Mucosa of rectum (tissue), 2 donors: ENCODE measurements around the gene PKP1.
"Not testable (repeated sequence)": the region's sequence is repeated elsewhere in the genome, so short reads cannot be mapped to it uniquely, and the experiment has no call there.

Experiments
- H3K27ac ChIP-seq, 2 donors: one replicate each; pipeline ENCODE4 v1.7.0; 2013; ENCODE audit warnings: inconsistent platforms in 2 of 2, low read depth in 2 of 2, low read length in 2 of 2
- H3K27me3 ChIP-seq, 2 donors: one replicate each; pipeline ENCODE4 v1.7.0; 2013; ENCODE audit warnings: low read length in 2 of 2; ENCODE audit not compliant: control insufficient read depth in 2 of 2, insufficient read depth in 2 of 2
- H3K36me3 ChIP-seq, 2 donors: one replicate each; pipeline ENCODE4 v1.7.0; 2013; ENCODE audit warnings: low read length in 2 of 2; ENCODE audit not compliant: control insufficient read depth in 2 of 2, insufficient read depth in 2 of 2
- H3K4me1 ChIP-seq, 2 donors: one replicate each; pipeline ENCODE4 v1.7.0; 2013; ENCODE audit warnings: low read length in 2 of 2, mild to moderate bottlenecking in 1 of 2; ENCODE audit not compliant: control insufficient read depth in 2 of 2, insufficient read depth in 2 of 2
- H3K4me3 ChIP-seq, 2 donors: one replicate each; pipeline ENCODE4 v1.7.0; 2013; ENCODE audit warnings: low read length in 2 of 2
- H3K9ac ChIP-seq, 2 donors: one replicate each; pipeline ENCODE4 v1.7.0; 2013; ENCODE audit warnings: low read length in 2 of 2, low read depth in 1 of 2, mild to moderate bottlenecking in 1 of 2
- H3K9me3 ChIP-seq, 2 donors: one replicate each; pipeline ENCODE4 v1.7.0; 2013; ENCODE audit warnings: low read length in 2 of 2; ENCODE audit not compliant: control insufficient read depth in 2 of 2
- donor health status: healthy.
- donor health status: Normal muscosa, but diverticular disease.

Gene PKP1

DNA sequence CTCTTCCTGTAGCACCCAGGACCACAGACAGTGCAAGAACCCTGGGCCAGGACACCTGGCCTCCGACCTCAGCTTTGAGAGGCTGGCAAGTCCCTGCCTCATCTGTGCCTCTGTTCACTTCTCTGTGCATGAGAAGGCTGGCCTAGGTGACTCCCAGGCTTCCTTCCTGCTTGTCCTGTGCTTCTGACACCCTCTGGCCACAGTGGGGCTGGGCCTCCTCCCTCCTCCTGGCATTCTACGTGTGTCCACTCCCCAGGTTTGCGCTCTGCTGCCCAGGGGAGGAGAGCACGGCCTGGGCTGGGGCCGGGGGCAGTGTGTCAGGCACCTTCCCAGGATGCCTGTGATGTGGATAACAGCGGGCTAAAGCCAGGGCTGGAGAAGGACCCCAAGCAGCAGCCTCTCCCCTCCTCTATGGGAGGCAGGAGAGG is 30.3 kb upstream of the PKP1 start:
- H3K4me1 ChIP-seq: no peaks in the 10 kb centered on the region
- no peaks in the 10 kb centered on the region for H3K27me3 ChIP-seq
- no peak overlapping the region for H3K27ac ChIP-seq

GRCh38 chr1:201253411-201253810 is 29.9 kb upstream of the PKP1 start:
- Histone ChIP-seq H3K9ac (no peak overlapping the region), H3K36me3 (no peaks in the 10 kb centered on the region), H3K27me3 (no peaks in the 10 kb centered on the region)

More for the DNA sequence above, 30.3 kb upstream of the PKP1 start:
- H3K9ac ChIP-seq: no peak overlapping the region
- no peak overlapping the region for H3K4me3 ChIP-seq
- no peaks in the 10 kb centered on the region for H3K36me3 ChIP-seq
- no peaks in the 10 kb centered on the region for H3K9me3 ChIP-seq

GRCh38 chr1:201253906-201254624 is 29.2 kb upstream of the PKP1 start:
- H3K36me3 ChIP-seq: no peaks in the 10 kb centered on the region
- no peaks in the 10 kb centered on the region for H3K27me3 ChIP-seq
- no peak overlapping the region for H3K4me3 ChIP-seq
- no peaks in the 10 kb centered on the region for H3K9me3 ChIP-seq
- no peaks in the 10 kb centered on the region for H3K4me1 ChIP-seq
- no peak overlapping the region for H3K27ac ChIP-seq
- H3K9ac ChIP-seq: no peak overlapping the region

More at GRCh38 chr1:201253411-201253810, 29.9 kb upstream of the PKP1 start:
- Histone ChIP-seq H3K4me3 (no peak overlapping the region), H3K4me1 (no peaks in the 10 kb centered on the region), H3K27ac (no peak overlapping the region), H3K9me3 (no peaks in the 10 kb centered on the region)

DNA sequence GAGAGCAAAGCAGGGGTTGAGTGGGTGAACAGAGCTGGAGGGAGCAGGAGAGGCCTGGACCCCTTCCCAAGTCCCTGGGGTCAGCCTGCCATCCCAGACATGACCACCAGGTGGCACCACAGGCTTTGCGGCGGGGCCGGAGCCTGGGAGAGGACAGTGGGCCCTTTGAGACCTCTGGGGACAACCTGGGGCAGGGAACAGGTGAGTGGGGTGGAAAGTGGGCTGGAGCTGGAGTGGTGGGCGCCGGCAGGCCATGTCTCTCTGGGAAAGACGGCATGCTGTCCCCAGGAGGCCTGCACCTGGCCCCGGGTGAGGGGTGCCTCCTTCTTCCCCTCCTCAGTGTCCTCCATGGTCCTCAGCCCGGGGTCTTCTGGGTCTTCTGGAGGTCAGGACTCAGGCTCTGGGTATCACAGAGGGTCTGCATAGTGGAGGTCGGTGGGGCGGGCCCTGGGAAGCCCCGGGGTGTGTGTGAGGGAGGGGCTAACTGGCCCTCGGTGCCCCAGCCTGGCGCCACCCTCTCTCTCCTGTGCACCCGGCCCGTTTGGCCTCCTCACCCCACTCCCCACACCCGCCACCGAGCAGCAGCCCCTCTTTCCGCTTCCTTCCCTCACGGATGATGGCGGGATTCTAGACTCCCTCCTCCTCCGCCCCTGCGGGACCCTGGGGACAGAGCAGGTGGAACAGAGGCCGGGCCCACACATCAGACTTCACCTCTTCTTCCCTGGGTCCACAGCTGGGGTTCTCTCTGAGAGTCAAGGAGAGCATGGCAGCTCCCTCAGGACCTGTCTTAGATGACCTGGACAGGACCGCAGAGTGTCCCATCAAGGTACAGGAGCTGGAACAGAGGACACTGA is 28.5 kb upstream of the PKP1 start:
- Histone ChIP-seq H3K36me3 (no peaks in the 10 kb centered on the region), H3K27me3 (peaks cover 0 to 3% of the 10 kb centered on the region in 2 donors), H3K9ac (no peak overlapping the region), H3K4me1 (peaks cover 2 to 4% of the 10 kb centered on the region in 2 donors), H3K4me3 (no peak overlapping the region), H3K27ac (no peak overlapping the region), H3K9me3 (no peaks in the 10 kb centered on the region)

GRCh38 chr1:201255479-201256362 is 27.6 kb upstream of the PKP1 start:
- Histone ChIP-seq H3K9ac (no peak overlapping the region), H3K4me3 (no peak overlapping the region), H3K36me3 (no peaks in the 10 kb centered on the region), H3K9me3 (no peaks in the 10 kb centered on the region), H3K27ac (no peak overlapping the region), H3K4me1 (peaks cover 4 to 7% of the 10 kb centered on the region in 2 donors), H3K27me3 (peaks cover 0 to 3% of the 10 kb centered on the region in 2 donors)

- not testable (repeated sequence) for H3K36me3 ChIP-seq, H3K4me1 ChIP-seq, H3K27me3 ChIP-seq, H3K9ac ChIP-seq, H3K27ac ChIP-seq, H3K9me3 ChIP-seq, H3K4me3 ChIP-seq
Observed at GRCh38 chr1:201258132-201258531, 25.2 kb upstream of the PKP1 start.

GRCh38 chr1:201258763-201259230 is 24.5 kb upstream of the PKP1 start:
- H3K9ac ChIP-seq: no peak overlapping the region
- H3K4me3 ChIP-seq: no peak overlapping the region
- no peak overlapping the region for H3K27ac ChIP-seq
- peaks cover 4 to 7% of the 10 kb centered on the region in 2 donors for H3K4me1 ChIP-seq
- no peaks in the 10 kb centered on the region for H3K9me3 ChIP-seq
- H3K36me3 ChIP-seq: no peaks in the 10 kb centered on the region
- H3K27me3 ChIP-seq: peaks cover 3% of the 10 kb centered on the region in 2 donors

- H3K4me3 ChIP-seq: peak overlapping the region; percentile 37 to 61
- H3K36me3 ChIP-seq: no peaks in the 10 kb centered on the region
- H3K27ac ChIP-seq: no peak overlapping the region
- peaks cover 3 to 5% of the 10 kb centered on the region in 2 donors for H3K27me3 ChIP-seq
- H3K9me3 ChIP-seq: no peaks in the 10 kb centered on the region
- H3K9ac ChIP-seq: peak overlapping the region in 1 of 2 donors; percentile 42
- peaks cover 4 to 7% of the 10 kb centered on the region in 2 donors for H3K4me1 ChIP-seq
Observed at GRCh38 chr1:201259476-201260235, 23.6 kb upstream of the PKP1 start.

GRCh38 chr1:201260236-201260590 is 23.1 kb upstream of the PKP1 start:
- H3K4me1 ChIP-seq: peaks cover 4 to 7% of the 10 kb centered on the region in 2 donors
- H3K4me3 ChIP-seq: peak overlapping the region in 1 of 2 donors; percentile 37
- H3K9me3 ChIP-seq: no peaks in the 10 kb centered on the region
- peak overlapping the region in 1 of 2 donors; percentile 42 for H3K9ac ChIP-seq
- H3K27me3 ChIP-seq: peaks cover 3 to 6% of the 10 kb centered on the region in 2 donors
- H3K27ac ChIP-seq: no peak overlapping the region
- H3K36me3 ChIP-seq: no peaks in the 10 kb centered on the region
